AG04450 (cell line): ENCODE measurements around the gene PIK3CB. TPM values are rescaled to one million over a fixed set of nuclear protein-coding genes. Genes with fewer than 3 reads are reported as not detected.

Experiments
- CTCF ChIA-PET: fragments of 300-600, 350-600 bp; formaldehyde crosslinking; extraction: SDS; loops from one replicate; lab custom pipeline; 2022; ENCODE audit warnings: antibody characterized with exemption, inconsistent platforms; lab: Charles Lee
- POLR2A ChIA-PET: fragments of 350-600 bp; formaldehyde crosslinking; extraction: SDS; loops from one replicate; lab custom pipeline; 2021; ENCODE audit warnings: antibody characterized with exemption, inconsistent platforms; lab: Yijun Ruan, JAX
- DNase-seq: peaks from one replicate; pipeline ENCODE4 v3.0.0-alpha.2; 2011; ENCODE audit warnings: low read depth, low spot score
- H3K27ac ChIP-seq: one replicate; pipeline ENCODE4 v1.5.1; 2012; ENCODE audit warnings: low read depth, low read length, control low read depth
- H3K27me3 ChIP-seq: one replicate; pipeline ENCODE4 v1.6.0; 2012; ENCODE audit warnings: low read length; ENCODE audit not compliant: control insufficient read depth, insufficient read depth
- H3K4me3 ChIP-seq: 2 replicates; pipeline ENCODE4 v1.5.1; 2011; ENCODE audit warnings: mild to moderate bottlenecking, low read depth, low read length, control low read depth
- H3K9me3 ChIP-seq: 2 replicates; pipeline ENCODE4 v1.5.1; 2012; ENCODE audit warnings: low read length; ENCODE audit not compliant: control insufficient read depth, insufficient read depth
- polyA plus RNA-seq: library from polyadenylated mRNA; depleted of rRNA; stranded (reverse); fragments of >200 nt; gene quantifications from 2 replicates; pipeline ENCODE4 v1.2.3, GENCODE V29; 2011
- TF ChIP-seq, protein P1 (sequence below): IDR thresholded peaks from 2 replicates; pipeline ENCODE4 v1.5.1; 2011; ENCODE audit warnings: low read depth, low read length, control low read depth, inconsistent platforms

The PIK3CB gene
- polyA plus RNA-seq, 1 experiment, result 13.8 TPM

DNA sequence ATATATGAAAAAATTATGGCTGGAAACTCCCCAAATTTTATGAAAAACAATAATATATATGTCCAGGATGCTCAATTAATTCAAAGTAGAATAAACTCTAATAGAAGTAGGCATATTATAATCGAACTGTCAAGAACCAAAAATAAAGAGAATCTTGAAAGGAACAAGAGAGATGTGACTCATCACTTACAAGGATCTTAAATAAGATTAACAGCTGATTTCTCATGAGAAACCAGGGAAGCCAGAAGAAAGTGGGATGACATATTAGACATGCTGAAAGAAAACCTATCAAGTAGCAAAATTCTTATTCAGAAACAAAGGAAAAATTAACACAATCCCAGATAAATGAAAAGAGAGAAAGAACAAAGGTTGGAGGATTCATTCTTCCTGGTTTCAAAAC lies 159.3 kb downstream of the PIK3CB start:
- H3K4me3 ChIP-seq, result no peak overlapping the region
- DNase-seq, result no peak
- no peak overlapping the region for H3K27ac ChIP-seq
- ChIA-PET POLR2A (no interaction called here), CTCF (interaction anchor here (0.7 to 1.6 kb wide), 2 partner anchors 61 to 248 kb away, joined by 3 read pairs; no protein-coding TSS in a partner anchor)
- TF ChIP-seq, protein P1, sequence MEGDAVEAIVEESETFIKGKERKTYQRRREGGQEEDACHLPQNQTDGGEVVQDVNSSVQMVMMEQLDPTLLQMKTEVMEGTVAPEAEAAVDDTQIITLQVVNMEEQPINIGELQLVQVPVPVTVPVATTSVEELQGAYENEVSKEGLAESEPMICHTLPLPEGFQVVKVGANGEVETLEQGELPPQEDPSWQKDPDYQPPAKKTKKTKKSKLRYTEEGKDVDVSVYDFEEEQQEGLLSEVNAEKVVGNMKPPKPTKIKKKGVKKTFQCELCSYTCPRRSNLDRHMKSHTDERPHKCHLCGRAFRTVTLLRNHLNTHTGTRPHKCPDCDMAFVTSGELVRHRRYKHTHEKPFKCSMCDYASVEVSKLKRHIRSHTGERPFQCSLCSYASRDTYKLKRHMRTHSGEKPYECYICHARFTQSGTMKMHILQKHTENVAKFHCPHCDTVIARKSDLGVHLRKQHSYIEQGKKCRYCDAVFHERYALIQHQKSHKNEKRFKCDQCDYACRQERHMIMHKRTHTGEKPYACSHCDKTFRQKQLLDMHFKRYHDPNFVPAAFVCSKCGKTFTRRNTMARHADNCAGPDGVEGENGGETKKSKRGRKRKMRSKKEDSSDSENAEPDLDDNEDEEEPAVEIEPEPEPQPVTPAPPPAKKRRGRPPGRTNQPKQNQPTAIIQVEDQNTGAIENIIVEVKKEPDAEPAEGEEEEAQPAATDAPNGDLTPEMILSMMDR, result no peak
- no peaks in the 10 kb centered on the region for H3K27me3 ChIP-seq
- H3K9me3 ChIP-seq, result peaks cover 11% of the 10 kb centered on the region

DNA sequence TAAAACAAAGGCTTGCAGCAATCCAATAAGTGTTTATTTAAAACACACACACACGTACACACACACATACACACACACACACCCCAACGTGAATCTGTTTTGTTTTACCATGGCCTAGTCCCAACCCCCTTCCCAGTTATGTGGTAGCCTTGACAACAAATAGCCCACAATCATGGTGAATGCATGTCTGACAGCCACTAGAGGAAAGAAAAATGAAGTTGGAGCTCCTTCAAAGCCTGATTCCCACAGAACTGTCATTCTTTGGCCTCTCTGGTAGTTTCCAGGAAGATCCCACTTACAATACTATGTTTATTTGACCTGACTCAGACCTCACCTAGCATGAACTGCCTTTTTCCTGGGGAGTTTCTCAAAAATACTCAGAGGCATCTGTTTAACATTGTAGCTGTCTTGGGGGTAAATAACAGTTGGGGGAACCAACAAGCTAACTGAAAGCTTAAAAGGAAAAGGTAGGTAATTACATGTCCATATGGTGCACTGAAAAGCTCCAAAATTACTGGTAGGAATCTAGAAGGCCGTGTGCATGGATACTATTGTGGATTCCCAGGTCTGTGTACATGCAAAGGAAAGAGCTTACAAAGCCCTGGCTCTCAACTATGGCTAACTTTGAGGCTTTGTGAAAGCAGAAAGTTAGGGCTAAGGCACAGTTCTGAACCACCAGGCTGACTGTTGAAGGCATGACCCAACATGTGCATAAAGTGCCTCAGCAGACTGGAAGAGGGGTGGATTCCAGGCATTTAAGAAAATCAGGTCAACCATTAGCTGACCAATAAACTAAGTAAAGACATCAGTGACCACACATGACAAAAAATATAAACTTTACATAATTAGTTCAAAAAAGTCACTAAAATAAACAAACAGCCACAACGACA lies 160.8 kb downstream of the PIK3CB start:
- no peak overlapping the region for H3K27ac ChIP-seq
- CTCF ChIA-PET, result no interaction called here

DNA sequence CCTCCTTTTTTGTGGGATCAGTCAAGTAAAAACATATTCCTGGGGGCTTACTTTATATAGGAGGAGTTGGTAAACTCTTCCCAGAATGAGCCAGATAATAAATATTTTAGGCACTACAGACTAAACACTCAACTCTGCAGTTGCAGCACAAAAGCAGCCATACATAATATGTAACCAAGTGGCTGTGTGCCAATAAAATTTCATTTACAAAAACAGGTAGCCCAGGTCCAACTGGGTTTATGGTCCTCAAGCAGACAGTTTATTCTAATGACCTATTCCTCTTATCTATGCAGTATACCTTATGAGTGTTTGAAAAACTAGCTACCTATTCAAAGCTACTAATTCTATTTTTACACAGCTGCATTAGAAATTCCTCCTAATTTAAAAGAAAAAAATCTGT lies 164.3 kb downstream of the PIK3CB start:
- CTCF ChIA-PET, result interaction anchor here (1.1 to 1.8 kb wide), 5 partner anchors 28 to 253 kb away, joined by 3 to 16 read pairs (median 5); partner anchors contain the start of gene CEP70
- TF ChIP-seq, protein P1, result no peak
- Histone ChIP-seq H3K4me3 (no peak overlapping the region), H3K27me3 (no peaks in the 10 kb centered on the region), H3K9me3 (peaks cover 8% of the 10 kb centered on the region), H3K27ac (no peak overlapping the region)
- POLR2A ChIA-PET, result no interaction called here
- DNase-seq, result no peak

More for the DNA sequence above, 160.8 kb downstream of the PIK3CB start:
- POLR2A ChIA-PET, result interaction anchor here (0.6 kb wide), 1 partner anchor 706 kb away, joined by 3 read pairs; no protein-coding TSS in a partner anchor
- Histone ChIP-seq H3K4me3 (no peak overlapping the region), H3K27me3 (no peaks in the 10 kb centered on the region), H3K9me3 (peaks cover 11% of the 10 kb centered on the region)
- no peak for DNase-seq
- TF ChIP-seq, protein P1, result no peak

DNA sequence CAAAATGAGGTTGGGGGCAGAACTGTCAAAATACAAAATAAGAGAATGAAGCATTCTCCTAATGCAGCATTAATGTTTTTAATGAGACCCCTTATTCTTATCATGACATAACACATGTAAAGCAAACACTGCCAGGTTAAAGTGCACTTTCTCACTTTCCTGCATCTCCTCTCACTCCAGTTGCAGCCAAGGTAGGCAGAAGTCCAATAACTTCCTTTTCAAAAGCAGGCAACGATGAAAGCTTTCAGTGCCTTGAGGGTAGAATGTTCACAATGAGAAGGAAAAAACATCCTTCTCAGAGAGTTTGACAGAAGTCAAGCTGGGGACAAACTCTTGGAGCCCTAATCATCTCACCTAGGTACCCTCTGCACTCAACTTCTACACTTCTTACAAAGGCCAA lies 166.6 kb downstream of the PIK3CB start:
- Histone ChIP-seq H3K4me3 (no peak overlapping the region), H3K9me3 (no peaks in the 10 kb centered on the region), H3K27ac (no peak overlapping the region), H3K27me3 (no peaks in the 10 kb centered on the region)
- ChIA-PET CTCF (interaction anchor here (0.7 to 1.4 kb wide), 2 partner anchors 247 to 255 kb away, joined by 3 read pairs; no protein-coding TSS in a partner anchor), POLR2A (no interaction called here)
- TF ChIP-seq, protein P1, result no peak
- DNase-seq, result no peak

DNA sequence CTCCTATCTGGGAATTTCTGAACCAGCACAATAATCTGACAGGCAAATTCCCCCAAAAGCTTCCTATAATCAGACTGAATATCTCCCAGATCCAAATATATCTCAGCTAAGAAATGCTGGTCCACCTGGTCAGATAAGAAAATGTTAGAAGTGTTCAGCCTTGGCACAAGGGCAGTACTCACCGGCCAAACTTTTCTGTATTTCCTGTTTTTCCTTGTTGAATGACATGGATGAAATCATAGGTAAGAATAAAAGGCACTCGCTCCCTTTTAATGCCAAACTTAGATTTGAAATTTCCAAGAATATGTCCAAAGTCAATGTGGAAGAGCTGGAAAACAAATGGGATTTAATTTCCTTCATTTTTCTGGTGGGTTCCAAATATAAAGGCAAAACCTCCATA lies 177.2 kb downstream of the PIK3CB start:
- no peak for DNase-seq
- TF ChIP-seq, protein P1, result no peak
- H3K27me3 ChIP-seq, result no peaks in the 10 kb centered on the region
- ChIA-PET CTCF (interaction anchor here (0.6 kb wide), 1 partner anchor 20 kb away, joined by 3 read pairs; no protein-coding TSS in a partner anchor), POLR2A (no interaction called here)
- H3K9me3 ChIP-seq, result no peaks in the 10 kb centered on the region
- H3K4me3 ChIP-seq, result no peak overlapping the region
- no peak overlapping the region for H3K27ac ChIP-seq
